ENCODE measurements around the gene IFT122.
A peak's percentile ranks its signal among the peaks of the same experiment; 100 is the strongest.
"Not testable (repeated sequence)": the region's sequence is repeated elsewhere in the genome, so short reads cannot be mapped to it uniquely, and the experiment has no call there.

The IFT122 gene

DNA sequence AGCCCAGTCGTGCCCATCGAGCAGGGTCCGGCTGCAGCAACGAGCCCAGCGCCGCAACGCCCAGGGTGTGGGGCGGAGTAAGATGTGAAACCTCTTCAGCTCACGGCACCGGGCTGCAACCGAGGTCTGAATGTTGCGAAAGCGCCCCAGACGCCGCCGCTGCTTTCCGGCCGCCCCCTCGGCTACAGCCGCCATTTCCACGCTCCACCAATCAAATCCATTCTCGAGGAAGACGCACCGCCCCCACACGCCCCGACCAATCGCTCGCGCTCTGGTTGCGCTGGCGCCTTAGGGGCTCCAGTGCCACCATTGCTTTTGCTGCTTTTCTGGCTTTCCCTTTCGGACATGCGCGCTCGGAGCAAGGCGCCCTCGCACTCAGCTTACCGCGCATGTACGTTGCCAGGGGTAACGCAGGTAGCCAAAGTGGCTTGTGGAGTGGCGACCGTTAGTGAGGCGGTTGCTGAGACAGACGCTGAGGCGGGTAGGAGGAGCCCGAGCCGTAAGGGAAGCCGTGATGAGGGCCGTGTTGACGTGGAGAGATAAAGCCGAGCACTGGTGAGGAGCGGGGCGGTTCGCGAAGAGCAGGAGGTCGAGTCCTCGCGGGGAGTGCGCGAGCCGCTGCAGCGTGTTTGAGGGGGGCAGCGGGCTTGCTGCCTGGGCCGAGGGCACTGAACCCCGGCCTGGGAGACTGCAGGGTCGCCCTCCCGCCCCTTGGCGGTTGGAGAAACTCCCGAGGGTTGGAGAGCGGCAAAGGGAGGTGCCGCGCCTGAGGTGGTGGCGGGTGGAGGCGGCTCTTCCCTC is at the start of gene IFT122, which contains the start of gene MBD4:
Gene IFT122 (plus strand): TSS at position 408 of the 801 bp plus-strand sequence. CDS start 107 bp downstream, at position 515.
Gene MBD4 (minus strand): TSS at position 132 of the 801 bp plus-strand sequence. CDS start 115 bp downstream, at position 17.
- Histone ChIP-seq H3K9me3 (ENCODE audit: control insufficient read depth in 2 of 2, low read length in 2 of 2) (no peaks in the 10 kb centered on the region), H3K9ac (ENCODE audit: low read length in 2 of 2) (peak within 1 kb of the TSS; percentile 78 to 94), H3K27me3 (ENCODE audit: control insufficient read depth in 1 of 2, insufficient read depth in 2 of 2, low read length in 2 of 2) (no peaks in the 10 kb centered on the region), H3K27ac (ENCODE audit: low read length) (peak within 1 kb of the TSS; percentile 78), H3K4me3 (ENCODE audit: low read length in 2 of 2) (peak within 1 kb of the TSS; percentile 95 to 99), H3K36me3 (ENCODE audit: control insufficient read depth in 2 of 2, insufficient read depth in 2 of 2, low read length in 2 of 2) (peaks cover 5 to 7% of the 10 kb centered on the region in 2 donors), H3K4me1 (ENCODE audit: control insufficient read depth, insufficient read depth, low read length) (peaks cover 18% of the 10 kb centered on the region)

DNA sequence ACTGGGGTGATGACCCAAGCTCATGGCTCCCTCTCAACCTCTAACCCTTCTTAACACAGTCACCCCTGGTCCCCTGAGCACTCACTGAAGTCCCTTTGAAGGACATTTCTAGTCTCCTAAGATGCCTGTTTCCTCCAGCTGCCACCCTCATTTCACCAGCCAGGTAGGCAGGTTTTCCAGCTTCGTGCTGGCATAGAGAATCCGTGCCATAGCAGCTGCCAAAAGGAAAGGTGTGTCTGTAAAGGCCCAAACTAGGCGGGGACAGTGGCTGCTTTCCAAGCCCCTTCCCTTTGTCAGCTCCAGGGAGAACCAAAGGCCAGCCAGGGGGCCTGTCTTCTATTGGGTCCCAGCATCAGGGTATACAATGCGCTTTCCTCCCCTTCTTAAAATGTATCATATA is 48.4 kb upstream of the IFT122 start:
- H3K27ac ChIP-seq (ENCODE audit: low read length); H3K27me3 ChIP-seq (ENCODE audit: control insufficient read depth in 1 of 2, insufficient read depth in 2 of 2, low read length in 2 of 2): not testable (repeated sequence)

GRCh38 chr3:129392106-129392887 is 47.7 kb upstream of the IFT122 start:
- not testable (repeated sequence) for H3K4me1 ChIP-seq (ENCODE audit: control insufficient read depth, insufficient read depth, low read length); H3K9ac ChIP-seq (ENCODE audit: low read length in 2 of 2); H3K27ac ChIP-seq (ENCODE audit: low read length); H3K27me3 ChIP-seq (ENCODE audit: control insufficient read depth in 1 of 2, insufficient read depth in 2 of 2, low read length in 2 of 2); H3K9me3 ChIP-seq (ENCODE audit: control insufficient read depth in 2 of 2, low read length in 2 of 2); H3K4me3 ChIP-seq (ENCODE audit: low read length in 2 of 2)
- H3K36me3 ChIP-seq (ENCODE audit: control insufficient read depth in 2 of 2, insufficient read depth in 2 of 2, low read length in 2 of 2) = peaks cover 8 to 26% of the 10 kb centered on the region in 2 donors

More for the DNA sequence above, 48.4 kb upstream of the IFT122 start:
- H3K9me3 ChIP-seq (ENCODE audit: control insufficient read depth in 2 of 2, low read length in 2 of 2); H3K4me3 ChIP-seq (ENCODE audit: low read length in 2 of 2); H3K9ac ChIP-seq (ENCODE audit: low read length in 2 of 2); H3K4me1 ChIP-seq (ENCODE audit: control insufficient read depth, insufficient read depth, low read length): not testable (repeated sequence)
- peaks cover 13 to 27% of the 10 kb centered on the region in 2 donors for H3K36me3 ChIP-seq (ENCODE audit: control insufficient read depth in 2 of 2, insufficient read depth in 2 of 2, low read length in 2 of 2)

DNA sequence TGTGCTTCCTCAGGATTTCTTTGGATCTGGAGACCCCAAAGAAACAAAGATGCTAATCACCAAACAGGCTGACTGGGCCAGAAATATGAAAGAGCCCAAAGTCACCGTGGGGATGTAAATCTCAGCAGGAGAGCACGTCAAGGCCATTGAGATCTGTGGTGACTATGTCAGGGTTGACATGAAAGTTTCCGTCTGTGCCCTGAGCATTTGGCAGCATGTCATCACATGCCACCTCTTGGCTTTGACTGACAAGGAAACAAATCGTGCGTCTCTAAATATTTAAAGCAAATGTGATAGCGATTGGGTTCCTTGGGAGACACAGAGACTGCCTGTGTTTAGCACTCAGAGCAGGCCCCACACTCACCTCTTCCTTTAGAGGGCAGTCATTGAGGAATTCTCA is 46.8 kb upstream of the IFT122 start:
- Histone ChIP-seq H3K4me3 (ENCODE audit: low read length in 2 of 2) (no peak overlapping the region), H3K36me3 (ENCODE audit: control insufficient read depth in 2 of 2, insufficient read depth in 2 of 2, low read length in 2 of 2) (peaks cover 7 to 23% of the 10 kb centered on the region in 2 donors), H3K9me3 (ENCODE audit: control insufficient read depth in 2 of 2, low read length in 2 of 2) (no peaks in the 10 kb centered on the region), H3K27ac (ENCODE audit: low read length) (no peak overlapping the region), H3K27me3 (ENCODE audit: control insufficient read depth in 1 of 2, insufficient read depth in 2 of 2, low read length in 2 of 2) (no peaks in the 10 kb centered on the region), H3K9ac (ENCODE audit: low read length in 2 of 2) (no peak overlapping the region), H3K4me1 (ENCODE audit: control insufficient read depth, insufficient read depth, low read length) (peaks cover 5% of the 10 kb centered on the region)

GRCh38 chr3:129393760-129394564 is 46.1 kb upstream of the IFT122 start:
- peaks cover 7 to 23% of the 10 kb centered on the region in 2 donors for H3K36me3 ChIP-seq (ENCODE audit: control insufficient read depth in 2 of 2, insufficient read depth in 2 of 2, low read length in 2 of 2)
- not testable (repeated sequence) for H3K27me3 ChIP-seq (ENCODE audit: control insufficient read depth in 1 of 2, insufficient read depth in 2 of 2, low read length in 2 of 2); H3K27ac ChIP-seq (ENCODE audit: low read length); H3K9me3 ChIP-seq (ENCODE audit: control insufficient read depth in 2 of 2, low read length in 2 of 2); H3K9ac ChIP-seq (ENCODE audit: low read length in 2 of 2); H3K4me3 ChIP-seq (ENCODE audit: low read length in 2 of 2)
- peaks cover 10% of the 10 kb centered on the region for H3K4me1 ChIP-seq (ENCODE audit: control insufficient read depth, insufficient read depth, low read length)

DNA sequence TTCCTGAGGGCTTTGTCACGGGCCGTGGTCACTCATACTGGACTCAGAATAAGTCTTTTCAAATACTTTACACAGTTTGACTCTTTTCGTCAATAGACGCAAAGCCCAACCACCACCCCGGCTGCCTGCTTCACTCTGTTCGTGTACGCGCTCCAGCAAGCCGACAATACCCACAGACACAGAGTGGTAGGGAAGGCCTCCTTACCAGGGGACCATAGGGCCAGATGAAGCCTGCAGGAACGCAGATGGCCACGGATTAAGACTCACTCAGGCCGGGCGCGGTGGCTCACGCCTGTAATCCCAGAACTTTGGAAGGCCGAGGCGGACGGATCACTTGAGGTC is 41.2 kb upstream of the IFT122 start:
- Histone ChIP-seq H3K9me3 (ENCODE audit: control insufficient read depth in 2 of 2, low read length in 2 of 2) (no peaks in the 10 kb centered on the region), H3K4me1 (ENCODE audit: control insufficient read depth, insufficient read depth, low read length) (peaks cover 10% of the 10 kb centered on the region), H3K4me3 (ENCODE audit: low read length in 2 of 2) (peak overlapping the region; percentile 89), H3K27me3 (ENCODE audit: control insufficient read depth in 1 of 2, insufficient read depth in 2 of 2, low read length in 2 of 2) (no peaks in the 10 kb centered on the region), H3K36me3 (ENCODE audit: control insufficient read depth in 2 of 2, insufficient read depth in 2 of 2, low read length in 2 of 2) (peaks cover 0 to 6% of the 10 kb centered on the region in 2 donors), H3K9ac (ENCODE audit: low read length in 2 of 2) (peak overlapping the region; percentile 77 to 88), H3K27ac (ENCODE audit: low read length) (peak overlapping the region; percentile 77)

DNA sequence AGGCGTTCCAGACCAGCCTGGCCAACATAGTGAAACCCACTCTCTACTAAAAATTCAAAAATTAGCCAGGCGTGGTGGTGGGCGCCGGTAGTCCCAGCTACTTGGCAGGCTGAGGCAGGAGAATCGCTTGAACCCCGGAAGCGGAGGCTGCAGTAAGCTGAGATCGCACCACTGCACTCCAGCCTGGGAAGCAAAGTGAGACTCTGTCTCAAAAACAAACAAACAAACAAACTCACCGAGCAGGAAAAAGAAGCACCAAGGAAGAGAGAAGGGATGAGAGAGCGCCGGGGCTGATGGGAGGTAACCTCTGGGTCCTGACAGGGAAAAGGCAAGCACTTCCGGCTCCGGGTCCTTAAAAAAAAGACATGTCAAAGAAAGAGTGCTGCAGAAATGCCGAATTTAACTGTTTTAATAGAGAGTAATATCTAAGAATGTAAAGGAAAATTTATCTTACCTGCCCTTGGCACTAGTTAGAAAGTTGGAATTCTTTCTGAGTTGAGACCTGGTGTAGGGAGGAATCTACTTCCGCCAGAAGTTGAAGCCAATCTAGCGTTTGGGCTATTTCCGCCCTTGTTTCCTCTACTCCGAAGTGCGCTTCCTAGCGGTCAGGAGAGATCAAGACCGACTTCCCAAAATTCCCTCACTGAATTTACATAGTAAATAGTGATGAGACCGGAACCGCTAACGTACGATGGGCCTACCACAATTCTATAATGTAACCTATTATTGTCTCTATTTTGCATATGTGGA is 40.7 kb upstream of the IFT122 start:
- H3K9ac ChIP-seq (ENCODE audit: low read length in 2 of 2) = peak overlapping the region; percentile 77 to 88
- H3K36me3 ChIP-seq (ENCODE audit: control insufficient read depth in 2 of 2, insufficient read depth in 2 of 2, low read length in 2 of 2) = peaks cover 0 to 6% of the 10 kb centered on the region in 2 donors
- H3K27me3 ChIP-seq (ENCODE audit: control insufficient read depth in 1 of 2, insufficient read depth in 2 of 2, low read length in 2 of 2) = no peaks in the 10 kb centered on the region
- peak overlapping the region; percentile 89 for H3K4me3 ChIP-seq (ENCODE audit: low read length in 2 of 2)
- peak overlapping the region; percentile 77 for H3K27ac ChIP-seq (ENCODE audit: low read length)
- H3K9me3 ChIP-seq (ENCODE audit: control insufficient read depth in 2 of 2, low read length in 2 of 2) = no peaks in the 10 kb centered on the region
- peaks cover 10% of the 10 kb centered on the region for H3K4me1 ChIP-seq (ENCODE audit: control insufficient read depth, insufficient read depth, low read length)

GRCh38 chr3:129399895-129400357 is 40.1 kb upstream of the IFT122 start:
- Histone ChIP-seq H3K36me3 (ENCODE audit: control insufficient read depth in 2 of 2, insufficient read depth in 2 of 2, low read length in 2 of 2) (peaks cover 0 to 6% of the 10 kb centered on the region in 2 donors), H3K9me3 (ENCODE audit: control insufficient read depth in 2 of 2, low read length in 2 of 2) (no peaks in the 10 kb centered on the region), H3K9ac (ENCODE audit: low read length in 2 of 2) (peak overlapping the region; percentile 77 to 88), H3K27ac (ENCODE audit: low read length) (peak overlapping the region; percentile 77), H3K27me3 (ENCODE audit: control insufficient read depth in 1 of 2, insufficient read depth in 2 of 2, low read length in 2 of 2) (no peaks in the 10 kb centered on the region), H3K4me1 (ENCODE audit: control insufficient read depth, insufficient read depth, low read length) (peaks cover 10% of the 10 kb centered on the region), H3K4me3 (ENCODE audit: low read length in 2 of 2) (peak overlapping the region; percentile 89)

DNA sequence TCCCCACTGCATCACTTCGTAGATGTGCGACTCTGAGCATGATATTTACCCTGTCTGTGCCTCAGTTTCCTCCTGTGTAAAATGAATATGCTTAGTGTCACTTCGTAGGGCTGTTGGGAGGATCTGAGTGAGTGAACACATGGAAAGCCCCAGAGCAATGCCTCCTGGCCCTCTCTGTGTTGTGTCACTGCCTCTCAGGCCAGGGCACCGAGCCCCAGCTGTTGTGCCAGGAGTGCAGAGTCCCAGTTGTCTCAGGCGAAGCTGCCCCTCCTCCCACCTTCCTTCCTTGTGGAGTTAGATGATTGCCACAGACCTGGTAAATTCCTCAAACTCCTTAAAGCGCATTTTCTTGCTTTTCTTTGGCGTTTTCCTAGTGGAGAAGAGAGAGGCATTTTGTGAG is 37.8 kb upstream of the IFT122 start:
- Histone ChIP-seq H3K36me3 (ENCODE audit: control insufficient read depth in 2 of 2, insufficient read depth in 2 of 2, low read length in 2 of 2) (peaks cover 0 to 2% of the 10 kb centered on the region in 2 donors), H3K4me1 (ENCODE audit: control insufficient read depth, insufficient read depth, low read length) (peaks cover 10% of the 10 kb centered on the region), H3K9me3 (ENCODE audit: control insufficient read depth in 2 of 2, low read length in 2 of 2) (no peaks in the 10 kb centered on the region), H3K4me3 (ENCODE audit: low read length in 2 of 2) (no peak overlapping the region), H3K27ac (ENCODE audit: low read length) (no peak overlapping the region), H3K27me3 (ENCODE audit: control insufficient read depth in 1 of 2, insufficient read depth in 2 of 2, low read length in 2 of 2) (no peaks in the 10 kb centered on the region), H3K9ac (ENCODE audit: low read length in 2 of 2) (no peak overlapping the region)

GRCh38 chr3:129402616-129403015 is 37.4 kb upstream of the IFT122 start:
- no peak overlapping the region for H3K9ac ChIP-seq (ENCODE audit: low read length in 2 of 2)
- peaks cover 10% of the 10 kb centered on the region for H3K4me1 ChIP-seq (ENCODE audit: control insufficient read depth, insufficient read depth, low read length)
- H3K27ac ChIP-seq (ENCODE audit: low read length) = no peak overlapping the region
- no peak overlapping the region for H3K4me3 ChIP-seq (ENCODE audit: low read length in 2 of 2)
- no peaks in the 10 kb centered on the region for H3K36me3 ChIP-seq (ENCODE audit: control insufficient read depth in 2 of 2, insufficient read depth in 2 of 2, low read length in 2 of 2)
- no peaks in the 10 kb centered on the region for H3K27me3 ChIP-seq (ENCODE audit: control insufficient read depth in 1 of 2, insufficient read depth in 2 of 2, low read length in 2 of 2)
- H3K9me3 ChIP-seq (ENCODE audit: control insufficient read depth in 2 of 2, low read length in 2 of 2) = no peaks in the 10 kb centered on the region

Measured in stomach smooth muscle (tissue), 2 donors.